Effector CD4-positive, alpha-beta T cell (primary cell): ENCODE measurements around the gene RABGAP1L.
"Not testable (repeated sequence)": the region's sequence is repeated elsewhere in the genome, so short reads cannot be mapped to it uniquely, and the experiment has no call there.

Source experiments
- DNase-seq: peaks from one replicate; pipeline ENCODE4 v3.0.0-alpha.2; 2020

RABGAP1L gene

GRCh38 chr1:174466607-174467006 lies 307.3 kb downstream of the RABGAP1L start:
- DNase-seq = no peak

- DNase-seq = no peak
These were observed 309.7 kb downstream of the RABGAP1L start for GRCh38 chr1:174469052-174469451.

DNA sequence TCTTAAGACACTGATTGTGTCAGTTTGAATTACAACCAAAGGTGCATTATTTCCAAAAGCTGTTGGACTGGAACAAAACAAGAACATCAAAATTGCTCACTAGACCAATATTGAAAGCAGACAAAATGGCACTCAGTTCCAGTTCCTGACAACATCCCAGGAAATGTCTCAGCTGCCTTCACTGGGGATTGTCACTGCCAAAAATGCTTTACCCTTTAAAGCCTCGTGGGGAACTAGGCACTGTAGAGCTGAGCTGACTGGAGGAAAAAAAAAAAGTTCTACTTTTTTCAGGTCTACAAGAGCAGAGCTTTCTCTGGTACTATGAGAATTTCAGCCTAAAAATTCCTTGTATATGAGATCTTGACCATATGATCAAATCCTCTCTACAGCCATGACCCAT lies 310.4 kb downstream of the RABGAP1L start:
- no peak for DNase-seq

DNA sequence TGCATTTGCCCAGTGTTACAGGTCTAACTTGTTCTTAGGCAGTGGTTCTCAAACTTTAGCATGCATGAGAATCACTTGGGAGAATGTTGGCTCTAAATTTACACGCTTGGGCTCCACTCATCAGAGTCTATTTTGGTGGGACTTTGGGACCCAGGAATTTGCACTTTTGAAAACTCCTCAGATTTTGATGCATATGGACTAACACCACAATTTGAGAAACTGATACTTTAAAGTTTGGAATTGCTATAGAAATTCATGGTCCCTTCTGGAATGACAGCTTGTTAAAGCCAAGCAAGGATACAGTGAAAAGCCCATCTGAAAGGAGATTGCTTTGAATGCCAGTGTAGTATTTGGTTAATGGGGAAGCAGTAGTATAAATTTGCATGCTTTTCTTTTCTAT lies 320.0 kb downstream of the RABGAP1L start:
- DNase-seq = no peak

- no peak for DNase-seq
These were observed 321.0 kb downstream of the RABGAP1L start for GRCh38 chr1:174480324-174480723.

GRCh38 chr1:174491606-174492005 lies 332.3 kb downstream of the RABGAP1L start:
- DNase-seq = no peak

- DNase-seq = no peak
These were observed 338.2 kb downstream of the RABGAP1L start for GRCh38 chr1:174497478-174497877.

DNA sequence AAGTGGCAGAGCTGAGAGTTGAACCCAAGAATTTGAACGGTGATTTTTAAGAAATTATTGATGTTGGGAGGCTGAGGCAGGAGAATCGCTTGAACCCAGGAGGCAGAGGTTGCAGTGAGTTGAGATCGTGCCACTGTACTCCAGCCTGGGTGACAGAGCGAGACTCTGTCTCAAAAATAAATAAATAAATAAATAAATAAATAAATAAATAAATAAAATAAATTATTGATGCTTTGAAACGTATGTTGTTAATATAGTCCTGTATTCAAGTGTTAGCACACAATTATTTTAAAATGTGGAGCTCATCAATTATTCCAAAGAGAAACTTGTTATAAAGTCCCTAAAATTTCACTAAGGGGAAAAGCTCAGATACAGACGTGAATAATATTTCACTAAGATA lies 357.4 kb downstream of the RABGAP1L start:
- DNase-seq = not testable (repeated sequence)

DNA sequence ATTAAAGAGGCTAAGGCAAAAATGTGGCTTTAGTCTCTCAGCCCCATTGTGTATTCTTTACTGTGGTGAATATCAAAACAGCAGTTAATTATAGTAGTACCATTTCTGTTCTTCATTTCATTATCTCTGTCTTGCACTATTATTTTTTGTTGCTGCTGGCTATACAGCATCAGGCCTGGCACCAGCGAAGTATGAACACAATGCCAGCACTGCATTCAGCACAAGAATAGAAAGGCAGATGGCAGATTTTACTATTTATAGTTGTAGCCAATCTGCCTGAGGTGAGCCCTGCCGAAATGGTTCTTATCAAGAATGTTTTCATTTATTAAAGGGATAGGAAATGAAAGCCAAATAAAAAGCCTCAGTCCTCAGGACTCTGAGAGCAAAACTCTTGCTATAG lies 360.5 kb downstream of the RABGAP1L start:
- no peak for DNase-seq

- no peak for DNase-seq
These were observed 372.4 kb downstream of the RABGAP1L start for GRCh38 chr1:174531751-174532150.

GRCh38 chr1:174534789-174535188 lies 375.5 kb downstream of the RABGAP1L start:
- no peak for DNase-seq

- DNase-seq = no peak
These were observed 375.9 kb downstream of the RABGAP1L start for GRCh38 chr1:174535207-174535606.

- DNase-seq = not testable (repeated sequence)
These were observed 384.1 kb downstream of the RABGAP1L start for GRCh38 chr1:174543421-174543820.

DNA sequence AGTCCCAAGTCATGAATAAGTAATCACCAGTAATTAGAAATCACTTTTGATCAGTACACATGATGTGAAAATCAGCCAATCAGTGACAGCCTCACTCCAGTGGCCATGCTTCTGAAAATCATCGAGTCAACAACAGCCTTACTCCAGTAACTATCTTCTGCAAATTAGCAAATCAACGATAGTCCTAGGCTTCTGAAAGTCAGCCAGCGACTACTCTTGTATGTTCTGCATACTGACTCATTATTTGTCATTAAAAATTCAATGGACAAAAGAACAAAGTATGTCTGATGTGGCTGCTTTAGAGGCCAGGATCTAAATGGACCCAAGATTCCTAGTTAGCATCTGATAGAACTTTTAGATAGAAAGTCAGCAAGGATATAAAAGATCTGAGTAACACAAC lies 391.0 kb downstream of the RABGAP1L start:
- no peak for DNase-seq

- DNase-seq = no peak
These were observed 397.1 kb downstream of the RABGAP1L start for GRCh38 chr1:174556392-174556791.

- DNase-seq = no peak
These were observed 409.2 kb downstream of the RABGAP1L start for GRCh38 chr1:174568551-174568950.

- DNase-seq = no peak
These were observed 409.9 kb downstream of the RABGAP1L start for GRCh38 chr1:174569240-174569639.

DNA sequence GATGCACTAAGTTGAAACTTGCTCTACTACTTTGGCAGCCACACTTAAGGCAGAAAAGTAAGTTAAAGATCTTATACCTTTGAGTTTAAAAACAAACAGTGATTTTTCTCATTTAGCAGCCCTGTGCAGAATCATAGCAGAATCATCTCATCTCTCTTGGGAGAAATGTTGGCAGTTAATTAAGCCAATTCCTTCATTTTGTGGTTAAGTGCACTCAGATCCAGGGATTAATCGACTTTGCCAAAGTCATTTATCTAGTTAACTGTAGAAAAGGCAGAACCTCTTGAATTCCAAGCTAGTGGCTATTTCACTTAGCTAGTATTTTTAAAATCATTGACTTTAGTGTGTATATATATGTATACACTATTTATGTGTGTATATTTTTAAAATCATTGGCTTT lies 413.5 kb downstream of the RABGAP1L start:
- DNase-seq = no peak

DNA sequence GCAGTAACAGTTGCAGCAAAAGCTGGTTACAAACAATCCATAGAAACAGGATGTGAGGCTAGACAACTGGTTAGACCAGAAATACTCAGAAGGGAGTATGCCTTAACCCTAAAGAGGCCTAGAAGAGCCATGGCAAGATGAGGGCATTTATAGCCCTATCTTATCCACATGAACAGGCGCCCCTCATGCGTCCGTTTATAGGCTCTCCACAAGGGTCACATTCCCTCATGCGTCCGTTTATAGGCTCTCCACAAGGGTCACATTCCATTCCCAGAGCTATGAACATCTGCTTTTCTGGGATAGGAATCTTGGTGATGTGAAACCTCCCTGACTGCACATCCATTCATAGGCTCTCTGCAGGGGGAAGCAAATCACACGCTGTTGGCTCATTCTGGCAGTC lies 416.8 kb downstream of the RABGAP1L start:
- not testable (repeated sequence) for DNase-seq

- DNase-seq = no peak
These were observed 418.4 kb downstream of the RABGAP1L start for GRCh38 chr1:174577681-174578080.

DNA sequence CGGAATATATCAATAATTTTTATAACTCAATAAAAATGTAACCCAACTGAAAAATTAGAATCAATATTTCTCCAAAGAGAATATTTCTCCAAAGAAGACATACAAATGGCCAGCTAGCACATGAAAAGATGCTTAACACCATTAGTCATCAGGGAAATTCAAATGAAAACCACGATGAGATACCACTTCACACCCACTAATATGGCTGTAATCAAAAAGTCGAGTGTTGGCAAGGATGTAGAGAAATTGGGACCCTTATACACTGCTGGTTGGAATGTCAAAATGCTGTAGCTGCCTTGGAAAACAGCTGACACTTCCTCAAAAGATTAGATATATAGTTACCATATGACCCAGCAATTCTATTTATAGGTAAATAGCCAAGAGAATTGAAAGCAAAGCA lies 421.5 kb downstream of the RABGAP1L start:
- no peak for DNase-seq

DNA sequence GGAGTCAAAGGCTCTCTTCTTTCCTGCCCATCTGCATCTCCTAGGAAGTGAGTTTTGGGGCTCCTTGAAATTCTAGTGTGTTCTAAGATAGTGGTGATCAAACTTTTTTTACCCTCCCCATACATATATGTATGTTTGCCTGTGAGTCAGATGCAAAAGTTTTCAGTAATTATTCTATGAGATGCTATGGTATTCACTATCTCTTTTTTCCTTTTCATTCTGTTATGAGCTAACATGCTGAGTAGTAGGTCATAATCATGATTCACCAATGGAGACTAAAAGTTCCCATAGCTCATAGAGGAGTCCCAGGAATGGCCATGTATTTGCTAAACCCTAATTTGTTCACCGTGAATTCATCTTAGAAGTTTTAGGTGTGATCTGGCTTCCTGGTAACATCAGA lies 424.0 kb downstream of the RABGAP1L start:
- DNase-seq = no peak

DNA sequence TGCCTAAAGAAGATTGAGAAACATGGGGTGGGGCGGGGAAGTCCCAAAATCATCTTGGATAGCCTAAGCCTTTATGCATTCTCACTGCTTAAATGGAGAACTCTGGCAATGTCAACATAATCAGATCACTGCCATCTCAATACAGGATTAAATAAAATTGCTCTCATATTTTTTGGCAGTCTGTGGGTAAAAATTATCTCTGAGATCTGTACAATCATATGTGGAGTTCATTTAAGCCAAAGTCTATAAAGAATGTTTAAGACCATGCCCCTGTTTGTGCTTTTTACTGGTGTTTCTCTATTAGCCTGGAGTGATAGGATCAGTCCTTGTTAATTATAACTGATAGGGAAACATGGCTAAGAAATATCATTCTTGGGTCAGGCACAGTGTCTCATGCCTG lies 424.8 kb downstream of the RABGAP1L start:
- DNase-seq = no peak

GRCh38 chr1:174588618-174589017 lies 429.3 kb downstream of the RABGAP1L start:
- DNase-seq = not testable (repeated sequence)

DNA sequence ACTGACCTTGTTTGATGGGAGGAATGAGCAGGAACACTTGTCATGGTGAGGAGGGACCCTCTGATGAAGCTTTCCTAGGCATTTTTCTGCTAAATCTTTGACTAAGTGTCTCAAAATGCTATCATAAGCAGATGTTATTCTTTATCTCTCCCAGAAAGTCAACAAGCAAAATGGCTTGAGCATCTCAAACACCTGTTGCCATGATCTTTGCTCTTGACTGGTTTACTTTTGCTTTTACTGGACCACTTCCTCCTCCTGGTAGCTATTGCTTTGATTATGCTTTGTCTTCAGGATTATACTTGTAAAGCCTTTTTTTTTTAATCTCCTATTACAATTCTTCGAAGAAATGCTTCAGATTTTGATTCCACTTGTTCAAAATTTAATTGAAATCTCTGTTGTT lies 445.9 kb downstream of the RABGAP1L start:
- DNase-seq = no peak

GRCh38 chr1:174606471-174606870 lies 447.2 kb downstream of the RABGAP1L start:
- DNase-seq = no peak
